Measurements from ENCODE around the gene MTR. TPM values are rescaled to one million over a fixed set of nuclear protein-coding genes. Genes with fewer than 3 reads are reported as not detected.

Gene MTR
- 41.4 and 42.9 TPM in 2 replicates for total RNA-seq
- long read RNA-seq, partial matches to known transcripts, result 50 of 67 reads
- long read RNA-seq, other reads (novel, unspliced or antisense), result 17 of 67 reads

DNA sequence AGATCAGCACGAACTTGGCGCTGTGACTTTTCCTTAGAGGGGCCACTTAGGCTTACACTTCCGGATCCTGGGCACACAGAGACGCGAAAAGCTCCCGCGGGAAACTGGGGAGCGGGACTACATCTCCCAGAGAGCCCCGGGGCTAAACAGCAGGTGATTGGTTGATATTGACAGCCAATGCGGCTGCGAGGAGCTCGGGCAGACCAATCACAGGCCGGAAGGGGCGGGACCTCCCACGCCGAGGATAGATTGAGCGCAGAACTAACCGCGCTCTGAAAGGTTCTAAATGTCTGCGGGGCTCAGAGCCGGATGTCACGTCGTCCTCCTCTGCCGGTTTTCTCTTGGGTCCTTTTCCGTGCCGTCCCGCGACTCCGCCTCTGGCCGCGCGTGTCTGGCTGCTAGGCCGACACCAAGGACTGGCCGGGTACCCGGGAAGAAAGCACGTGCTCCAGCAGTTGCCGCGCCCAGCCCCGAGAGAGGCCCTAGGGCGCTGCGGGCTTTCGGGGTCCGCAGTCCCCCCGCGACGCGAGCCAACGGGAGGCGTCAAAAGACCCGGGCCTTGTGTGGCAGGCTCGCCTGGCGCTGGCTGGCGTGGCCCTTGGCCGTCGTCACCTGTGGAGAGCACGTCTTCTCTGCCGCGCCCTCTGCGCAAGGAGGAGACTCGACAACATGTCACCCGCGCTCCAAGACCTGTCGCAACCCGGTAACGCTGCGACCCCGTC, at the start of gene MTR:
TSS of gene MTR (plus strand) at position 258 of the 722 bp plus-strand sequence. CDS start at position 670, 412 bp downstream.
- peaks cover 2% of the 10 kb centered on the region for H3K36me3 Mint-ChIP-seq (ENCODE audit: low read depth)
- H3K4me1 Mint-ChIP-seq, result peaks cover 30% of the 10 kb centered on the region
- peak within 1 kb of the TSS; percentile 94 for H3K4me3 Mint-ChIP-seq
- peak; percentile 96 for DNase-seq (ENCODE audit: low read depth, low spot score)
- peaks cover 17% of the 10 kb centered on the region for H3K27me3 Mint-ChIP-seq (ENCODE audit: low read depth)
- peak within 1 kb of the TSS; percentile 81 for H3K27ac Mint-ChIP-seq (ENCODE audit: unreplicated experiment)
- H3K9me3 Mint-ChIP-seq, result no peaks in the 10 kb centered on the region
- TF ChIP-seq, protein P1, sequence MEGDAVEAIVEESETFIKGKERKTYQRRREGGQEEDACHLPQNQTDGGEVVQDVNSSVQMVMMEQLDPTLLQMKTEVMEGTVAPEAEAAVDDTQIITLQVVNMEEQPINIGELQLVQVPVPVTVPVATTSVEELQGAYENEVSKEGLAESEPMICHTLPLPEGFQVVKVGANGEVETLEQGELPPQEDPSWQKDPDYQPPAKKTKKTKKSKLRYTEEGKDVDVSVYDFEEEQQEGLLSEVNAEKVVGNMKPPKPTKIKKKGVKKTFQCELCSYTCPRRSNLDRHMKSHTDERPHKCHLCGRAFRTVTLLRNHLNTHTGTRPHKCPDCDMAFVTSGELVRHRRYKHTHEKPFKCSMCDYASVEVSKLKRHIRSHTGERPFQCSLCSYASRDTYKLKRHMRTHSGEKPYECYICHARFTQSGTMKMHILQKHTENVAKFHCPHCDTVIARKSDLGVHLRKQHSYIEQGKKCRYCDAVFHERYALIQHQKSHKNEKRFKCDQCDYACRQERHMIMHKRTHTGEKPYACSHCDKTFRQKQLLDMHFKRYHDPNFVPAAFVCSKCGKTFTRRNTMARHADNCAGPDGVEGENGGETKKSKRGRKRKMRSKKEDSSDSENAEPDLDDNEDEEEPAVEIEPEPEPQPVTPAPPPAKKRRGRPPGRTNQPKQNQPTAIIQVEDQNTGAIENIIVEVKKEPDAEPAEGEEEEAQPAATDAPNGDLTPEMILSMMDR (conservative IDR thresholded peaks at IDR 0.05), result no peak

DNA sequence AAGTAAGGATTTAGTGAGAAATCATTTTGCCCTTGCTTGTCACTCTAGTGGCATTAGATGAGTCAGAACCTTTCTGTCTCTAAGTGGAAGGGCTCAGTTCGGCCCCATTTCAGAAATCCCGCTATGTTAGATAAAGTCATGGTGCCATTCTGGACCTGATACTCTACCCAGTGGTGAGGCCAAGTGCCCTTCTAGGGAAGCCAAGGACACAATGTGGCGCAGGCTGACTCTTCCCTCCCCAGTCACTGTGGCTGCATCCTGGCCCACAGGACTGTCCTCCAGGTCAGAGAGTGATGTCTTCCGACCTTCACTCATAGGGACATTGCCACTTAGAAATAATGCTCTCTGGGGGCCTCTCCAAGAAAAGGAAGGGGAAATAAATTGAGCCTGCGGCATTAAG, 48.3 kb upstream of the MTR start:
- Mint-ChIP-seq H3K36me3 (ENCODE audit: low read depth) (no peaks in the 10 kb centered on the region), H3K4me1 (no peaks in the 10 kb centered on the region), H3K9me3 (no peaks in the 10 kb centered on the region), H3K27ac (ENCODE audit: unreplicated experiment) (no peak overlapping the region), H3K4me3 (no peak overlapping the region), H3K27me3 (ENCODE audit: low read depth) (no peaks in the 10 kb centered on the region)
- no peak for DNase-seq (ENCODE audit: low read depth, low spot score)
- TF ChIP-seq, protein P1 (conservative IDR thresholded peaks at IDR 0.05), result no peak

DNA sequence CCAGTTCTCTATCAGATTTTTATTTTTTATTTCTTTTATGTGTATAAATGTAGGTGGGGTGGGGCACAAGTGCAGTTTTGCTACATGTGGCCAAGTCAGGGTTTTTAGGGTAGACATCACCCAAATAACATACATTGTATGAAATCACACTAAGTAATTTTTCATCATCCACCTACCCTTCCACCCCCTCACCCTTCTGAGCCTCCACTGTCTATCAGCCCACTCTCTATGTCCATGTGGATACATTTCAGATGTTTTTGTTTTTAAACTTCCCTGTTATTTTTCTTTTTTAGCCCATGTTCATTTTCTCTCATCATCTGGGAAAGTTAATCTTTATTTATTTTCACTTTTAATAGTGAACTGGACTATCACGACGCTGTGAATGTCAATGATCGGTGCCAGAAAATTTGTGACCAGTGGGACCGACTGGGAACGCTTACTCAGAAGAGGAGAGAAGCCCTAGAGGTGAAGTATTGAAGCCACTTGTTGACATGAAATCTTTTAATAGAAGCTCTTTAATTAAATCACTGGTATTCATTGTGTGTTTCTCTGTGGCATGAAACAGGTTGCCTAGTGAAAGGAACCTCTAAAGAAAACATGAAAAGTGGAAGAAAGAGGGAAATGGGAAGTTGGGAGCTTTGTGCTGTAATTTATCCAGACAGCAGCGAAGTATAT, 47.6 kb upstream of the MTR start:
- no peaks in the 10 kb centered on the region for H3K9me3 Mint-ChIP-seq
- no peak for DNase-seq (ENCODE audit: low read depth, low spot score)
- no peaks in the 10 kb centered on the region for H3K27me3 Mint-ChIP-seq (ENCODE audit: low read depth)

GRCh38 chr1:236748268-236748870, 46.7 kb upstream of the MTR start:
- TF ChIP-seq, protein P1 (conservative IDR thresholded peaks at IDR 0.05), result peak; percentile 44
- no peak overlapping the region for H3K4me3 Mint-ChIP-seq
- no peaks in the 10 kb centered on the region for H3K9me3 Mint-ChIP-seq
- DNase-seq (ENCODE audit: low read depth, low spot score), result no peak
- no peaks in the 10 kb centered on the region for H3K4me1 Mint-ChIP-seq
- H3K27ac Mint-ChIP-seq (ENCODE audit: unreplicated experiment), result no peak overlapping the region
- H3K27me3 Mint-ChIP-seq (ENCODE audit: low read depth), result no peaks in the 10 kb centered on the region
- no peaks in the 10 kb centered on the region for H3K36me3 Mint-ChIP-seq (ENCODE audit: low read depth)

More for the DNA sequence above, 47.6 kb upstream of the MTR start:
- TF ChIP-seq, protein P1 (conservative IDR thresholded peaks at IDR 0.05), result no peak
- no peaks in the 10 kb centered on the region for H3K4me1 Mint-ChIP-seq
- no peak overlapping the region for H3K27ac Mint-ChIP-seq (ENCODE audit: unreplicated experiment)
- no peaks in the 10 kb centered on the region for H3K36me3 Mint-ChIP-seq (ENCODE audit: low read depth)
- H3K4me3 Mint-ChIP-seq, result no peak overlapping the region

GRCh38 chr1:236750928-236751327, 44.2 kb upstream of the MTR start:
- H3K9me3 Mint-ChIP-seq, result no peaks in the 10 kb centered on the region
- TF ChIP-seq, protein P1 (conservative IDR thresholded peaks at IDR 0.05), result no peak
- no peak for DNase-seq (ENCODE audit: low read depth, low spot score)
- no peaks in the 10 kb centered on the region for H3K36me3 Mint-ChIP-seq (ENCODE audit: low read depth)
- no peak overlapping the region for H3K4me3 Mint-ChIP-seq
- no peak overlapping the region for H3K27ac Mint-ChIP-seq (ENCODE audit: unreplicated experiment)
- no peaks in the 10 kb centered on the region for H3K27me3 Mint-ChIP-seq (ENCODE audit: low read depth)
- H3K4me1 Mint-ChIP-seq, result no peaks in the 10 kb centered on the region

Data from neural crest cell (in vitro differentiated cells).